ENCODE results near the gene NCKAP5L. TPM values are rescaled to one million over a fixed set of nuclear protein-coding genes. Genes with fewer than 3 reads are reported as not detected.
"Not testable (repeated sequence)": the region's sequence is repeated elsewhere in the genome, so short reads cannot be mapped to it uniquely, and the experiment has no call there.

Gene NCKAP5L
- total RNA-seq, 1 donor from 2014 or later, result 38.2 TPM

- DNase-seq (ENCODE audit: low spot score), result no peak
- intact Hi-C loops (cut with DNase I), result no loop called here
Measured at GRCh38 chr12:49792976-49793580, 35.1 kb downstream of the NCKAP5L start.

DNA sequence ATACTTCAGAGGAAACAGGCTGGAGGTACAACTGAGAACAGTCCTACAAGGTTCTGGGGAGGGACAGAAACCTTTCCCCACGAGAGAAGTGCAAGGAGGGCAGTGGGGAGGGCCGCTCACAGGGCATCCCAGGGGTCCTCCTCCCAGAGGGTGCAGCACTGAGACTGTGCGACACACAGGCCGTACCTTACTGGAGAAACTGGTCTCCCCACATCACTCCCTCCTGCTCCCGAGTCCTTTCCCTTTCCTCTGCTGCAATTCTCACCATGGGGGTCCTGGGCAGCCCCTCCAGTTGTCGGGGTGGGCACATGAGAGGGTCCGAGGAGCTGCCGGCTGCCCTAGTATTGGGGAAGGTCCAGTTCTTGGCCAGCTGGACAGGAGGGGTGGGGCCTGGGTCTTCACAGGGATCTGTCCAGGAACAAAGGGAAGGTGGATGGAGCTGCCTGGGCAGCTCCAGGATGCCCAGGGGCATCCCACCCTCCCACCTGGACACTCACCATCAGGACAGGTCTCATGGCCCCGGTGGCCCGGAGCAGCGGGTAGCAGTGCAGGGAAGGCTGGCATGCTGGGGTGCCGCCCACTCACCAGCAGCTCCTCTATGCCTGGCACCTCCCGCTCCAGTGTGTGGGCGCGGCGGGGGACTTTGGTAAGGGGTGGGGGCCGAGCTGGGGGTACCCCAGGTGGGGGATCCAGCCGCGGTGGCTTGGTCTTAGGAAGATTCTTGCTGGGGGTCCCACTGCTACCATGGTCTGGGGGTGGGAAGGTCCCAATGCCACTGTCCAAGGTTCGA, 35.8 kb downstream of the NCKAP5L start:
- DNase-seq (ENCODE audit: low spot score), result no peak
- intact Hi-C loops (cut with DNase I), result no loop called here
- no peak for ATAC-seq

More at GRCh38 chr12:49792976-49793580, 35.1 kb downstream of the NCKAP5L start:
- no peak for ATAC-seq

- DNase-seq (ENCODE audit: low spot score), result no peak
- ATAC-seq, result no peak
- intact Hi-C loops (cut with DNase I), result no loop called here
Measured at GRCh38 chr12:49791700-49792099, 36.5 kb downstream of the NCKAP5L start.

- intact Hi-C loops (cut with DNase I), result no loop called here
- DNase-seq (ENCODE audit: low spot score) (no peak), ATAC-seq (no peak)
Measured at GRCh38 chr12:49790741-49791555, 37.3 kb downstream of the NCKAP5L start.

GRCh38 chr12:49789992-49790391, 38.2 kb downstream of the NCKAP5L start:
- intact Hi-C loops (cut with DNase I), result no loop called here
- ATAC-seq, result no peak
- no peak for DNase-seq (ENCODE audit: low spot score)

DNA sequence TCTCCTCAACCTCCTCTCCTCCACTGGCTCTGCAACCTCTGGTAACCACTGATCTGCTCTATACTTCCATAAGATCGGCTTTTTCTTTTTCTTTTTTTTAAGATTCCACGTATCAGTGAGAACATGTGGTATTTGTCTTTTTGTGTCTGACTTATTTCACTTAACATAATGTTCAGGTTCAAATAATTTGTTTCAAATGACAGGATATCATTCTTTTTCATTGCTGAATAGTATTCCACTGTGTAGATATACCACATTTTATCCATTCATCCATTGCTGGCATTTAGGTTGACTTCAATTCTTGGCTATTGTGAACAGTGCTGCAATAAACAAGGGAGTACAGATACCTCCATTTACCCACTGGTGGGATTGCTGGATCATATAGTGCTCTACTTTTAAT, 40.5 kb downstream of the NCKAP5L start:
- ATAC-seq (no peak), DNase-seq (ENCODE audit: low spot score) (no peak)
- intact Hi-C loops (cut with DNase I), result no loop called here

- intact Hi-C loops (cut with DNase I), result no loop called here
- ATAC-seq (peak; percentile 53), DNase-seq (ENCODE audit: low spot score) (no peak)
Measured at GRCh38 chr12:49784756-49785409, 43.3 kb downstream of the NCKAP5L start.

GRCh38 chr12:49783917-49784676, 44.1 kb downstream of the NCKAP5L start:
- ATAC-seq, result peak; percentile 67
- no peak for DNase-seq (ENCODE audit: low spot score)
- intact Hi-C loops (cut with DNase I), result no loop called here

DNA sequence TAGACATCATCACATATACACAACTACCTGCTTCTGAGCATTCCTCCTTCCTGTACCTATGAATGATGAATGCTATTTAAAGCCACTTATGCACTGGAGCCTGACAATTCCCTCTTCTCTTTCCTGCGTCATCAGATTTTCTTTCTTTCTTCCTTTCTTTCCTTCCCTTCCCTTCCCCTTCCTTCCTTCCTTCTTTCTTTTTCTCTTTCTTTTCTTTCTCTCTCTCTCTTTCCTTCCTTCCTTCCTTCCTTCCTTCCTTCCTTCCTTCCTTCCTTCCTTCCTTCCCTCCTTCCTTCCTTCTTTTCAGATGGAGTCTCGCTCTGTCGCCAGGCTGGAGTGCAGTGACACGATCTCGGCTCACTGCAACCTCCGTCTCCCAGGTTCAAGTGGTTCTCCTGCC, 47.3 kb downstream of the NCKAP5L start:
- DNase-seq (ENCODE audit: low spot score); ATAC-seq; intact Hi-C loops (cut with DNase I): not testable (repeated sequence)

- ATAC-seq (no peak), DNase-seq (ENCODE audit: low spot score) (no peak)
Measured at GRCh38 chr12:49779581-49779980, 48.6 kb downstream of the NCKAP5L start.

GRCh38 chr12:49777800-49778748, 50.1 kb downstream of the NCKAP5L start:
- ATAC-seq (peak; percentile 29), DNase-seq (ENCODE audit: low spot score) (peak; percentile 72)
- intact Hi-C loops (cut with DNase I), result loop anchor here (5.0 kb wide), 1 partner anchor 59 kb away; no protein-coding TSS in a partner anchor

More at GRCh38 chr12:49779581-49779980, 48.6 kb downstream of the NCKAP5L start:
- intact Hi-C loops (cut with DNase I), result loop anchor here (5.0 kb wide), 1 partner anchor 58 kb away; no protein-coding TSS in a partner anchor

DNA sequence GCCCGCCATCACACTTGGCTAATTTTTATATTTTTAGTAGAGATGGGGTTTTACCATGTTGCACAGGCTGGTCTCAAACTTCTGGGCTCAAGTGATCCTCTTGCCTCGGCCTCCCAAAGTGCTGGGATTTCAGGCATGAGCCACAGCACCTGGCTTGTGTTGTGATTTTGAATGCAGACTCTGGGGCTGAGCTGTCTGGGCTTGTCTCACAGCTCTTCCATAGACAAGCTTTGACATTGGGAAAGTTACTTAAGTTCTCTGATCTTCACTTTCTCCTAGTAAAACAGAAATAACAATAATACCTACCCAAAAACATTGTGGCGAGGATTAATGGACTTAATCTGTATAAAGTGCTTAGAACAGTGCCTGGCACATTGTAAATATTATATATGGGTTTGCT, 50.9 kb downstream of the NCKAP5L start:
- intact Hi-C loops (cut with DNase I), result loop anchor here (5.0 kb wide), 1 partner anchor 60 kb away; no protein-coding TSS in a partner anchor
- peak; percentile 10 for DNase-seq (ENCODE audit: low spot score)
- ATAC-seq, result no peak

DNA sequence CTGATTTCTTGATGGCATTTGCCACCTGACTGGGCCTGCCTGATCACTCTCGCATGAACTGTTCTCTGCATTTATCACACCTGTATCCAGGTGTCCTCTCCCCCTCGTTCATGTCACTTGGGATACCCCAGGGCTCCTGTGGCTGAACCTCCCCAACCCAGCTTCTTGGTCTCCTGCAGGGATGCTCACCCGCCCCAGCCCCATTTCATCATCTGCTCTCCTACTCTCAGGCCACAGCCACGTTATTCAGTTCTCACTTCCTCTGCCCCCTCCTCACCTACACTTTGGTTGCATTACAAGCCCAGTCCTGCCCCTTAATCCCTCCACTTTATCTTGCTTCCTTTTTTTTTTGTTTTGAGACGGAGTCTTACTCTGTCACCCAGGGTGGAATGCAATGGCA, 51.4 kb downstream of the NCKAP5L start:
- peak; percentile 47 for DNase-seq (ENCODE audit: low spot score)
- intact Hi-C loops (cut with DNase I), result loop anchor here (5.0 kb wide), 1 partner anchor 60 kb away; no protein-coding TSS in a partner anchor
- peak; percentile 11 for ATAC-seq

- ATAC-seq (peak; percentile 95), DNase-seq (ENCODE audit: low spot score) (peak; percentile 83)
- intact Hi-C loops (cut with DNase I), result loop anchor here (5.0 kb wide), 1 partner anchor 61 kb away; no protein-coding TSS in a partner anchor
Measured at GRCh38 chr12:49776413-49776812, 51.8 kb downstream of the NCKAP5L start.

- ATAC-seq; intact Hi-C loops (cut with DNase I); DNase-seq (ENCODE audit: low spot score): not testable (repeated sequence)
Measured at GRCh38 chr12:49773102-49773501, 55.1 kb downstream of the NCKAP5L start.

- intact Hi-C loops (cut with DNase I), result no loop called here
- DNase-seq (ENCODE audit: low spot score), result no peak
- ATAC-seq, result no peak
Measured at GRCh38 chr12:49767333-49767732, 60.9 kb downstream of the NCKAP5L start.

- ATAC-seq (no peak), DNase-seq (ENCODE audit: low spot score) (no peak)
- intact Hi-C loops (cut with DNase I), result no loop called here
Measured at GRCh38 chr12:49766115-49766455, 62.1 kb downstream of the NCKAP5L start.

All from sciatic nerve (tissue), 2 donors.